Measurements from ENCODE around the gene ERN1. TPM values are rescaled to one million over a fixed set of nuclear protein-coding genes. Genes with fewer than 3 reads are reported as not detected.

The ERN1 gene
- total and polyA plus RNA-seq, 10 donors = 3.1 to 65.4 (median 44.1) TPM

- DNase-seq = peak; percentile 87
- H3K36me3 ChIP-seq = peaks cover 0 to 84% (median 36%) of the 10 kb centered on the region in 6 donors
- H3K27ac ChIP-seq = peak overlapping the region; percentile 63 to 89 (median 80)
- TF ChIP-seq POLR2A (IDR thresholded peaks at IDR 0.05) = peak in 1 of 3 donors; percentile 59
- peak; percentile 70 to 92 (median 89) for TF ChIP-seq POLR2AphosphoS5 (IDR thresholded peaks at IDR 0.05)
- TF ChIP-seq CTCF (IDR thresholded peaks at IDR 0.05 in 8 of 11, conservative IDR thresholded peaks at IDR 0.05 in 3 of 11) = no peak
- H3K4me1 ChIP-seq = peaks cover 31 to 100% (median 79%) of the 10 kb centered on the region in 6 donors
- H3K4me3 ChIP-seq = peak overlapping the region; percentile 20 to 66 (median 38)
- 47 to 61% (median 54%) methylated on average over 13 of the region's 13 CpGs for WGBS, 5 donors
- intact Hi-C loops (cut with DNase I; ENCODE audit: low total_unique reads) = no loop called here
- H3K27me3 ChIP-seq (replicated peaks in 1 of 7) = no peaks in the 10 kb centered on the region
- H3K9me3 ChIP-seq = no peaks in the 10 kb centered on the region
Measured at GRCh38 chr17:64006361-64007088, 123.4 kb downstream of the ERN1 start.

- TF ChIP-seq CTCF (IDR thresholded peaks at IDR 0.05 in 8 of 11, conservative IDR thresholded peaks at IDR 0.05 in 3 of 11) = no peak
- peak; percentile 18 to 67 (median 47) for TF ChIP-seq POLR2AphosphoS5 (IDR thresholded peaks at IDR 0.05)
- peak overlapping the region; percentile 63 to 89 (median 80) for H3K27ac ChIP-seq
- H3K9me3 ChIP-seq = no peaks in the 10 kb centered on the region
- H3K27me3 ChIP-seq (replicated peaks in 1 of 7) = no peaks in the 10 kb centered on the region
- H3K4me3 ChIP-seq = peak overlapping the region; percentile 20 to 66 (median 38)
- WGBS, 5 donors = 42 to 49% (median 45%) methylated on average over 6 of the region's 6 CpGs
- intact Hi-C loops (cut with DNase I; ENCODE audit: low total_unique reads) = no loop called here
- peaks cover 0 to 78% (median 36%) of the 10 kb centered on the region in 6 donors for H3K36me3 ChIP-seq
- H3K4me1 ChIP-seq = peaks cover 31 to 100% (median 81%) of the 10 kb centered on the region in 6 donors
- DNase-seq = peak; percentile 74
Measured at GRCh38 chr17:64005734-64006167, 124.2 kb downstream of the ERN1 start.

- Histone ChIP-seq H3K9me3 (no peaks in the 10 kb centered on the region), H3K27ac (peak overlapping the region; percentile 63 to 89 (median 80)), H3K4me1 (peaks cover 31 to 100% (median 78%) of the 10 kb centered on the region in 6 donors), H3K4me3 (peak overlapping the region; percentile 20 to 66 (median 38)), H3K36me3 (peaks cover 0 to 76% (median 36%) of the 10 kb centered on the region in 6 donors), H3K27me3 (replicated peaks in 1 of 7) (no peaks in the 10 kb centered on the region)
- peak; percentile 59 for DNase-seq
- intact Hi-C loops (cut with DNase I; ENCODE audit: low total_unique reads) = no loop called here
- TF ChIP-seq POLR2A (IDR thresholded peaks at IDR 0.05) = no peak
- no peak for TF ChIP-seq CTCF (IDR thresholded peaks at IDR 0.05 in 8 of 11, conservative IDR thresholded peaks at IDR 0.05 in 3 of 11)
- peak in 1 of 3 donors; percentile 28 for TF ChIP-seq POLR2AphosphoS5 (IDR thresholded peaks at IDR 0.05)
- WGBS, 5 donors = 72 to 82% (median 76%) methylated on average over 14 to 19 of the region's 19 CpGs
Measured at GRCh38 chr17:64004903-64005733, 124.8 kb downstream of the ERN1 start.
